ENCODE results near the gene PACC1.

DNA sequence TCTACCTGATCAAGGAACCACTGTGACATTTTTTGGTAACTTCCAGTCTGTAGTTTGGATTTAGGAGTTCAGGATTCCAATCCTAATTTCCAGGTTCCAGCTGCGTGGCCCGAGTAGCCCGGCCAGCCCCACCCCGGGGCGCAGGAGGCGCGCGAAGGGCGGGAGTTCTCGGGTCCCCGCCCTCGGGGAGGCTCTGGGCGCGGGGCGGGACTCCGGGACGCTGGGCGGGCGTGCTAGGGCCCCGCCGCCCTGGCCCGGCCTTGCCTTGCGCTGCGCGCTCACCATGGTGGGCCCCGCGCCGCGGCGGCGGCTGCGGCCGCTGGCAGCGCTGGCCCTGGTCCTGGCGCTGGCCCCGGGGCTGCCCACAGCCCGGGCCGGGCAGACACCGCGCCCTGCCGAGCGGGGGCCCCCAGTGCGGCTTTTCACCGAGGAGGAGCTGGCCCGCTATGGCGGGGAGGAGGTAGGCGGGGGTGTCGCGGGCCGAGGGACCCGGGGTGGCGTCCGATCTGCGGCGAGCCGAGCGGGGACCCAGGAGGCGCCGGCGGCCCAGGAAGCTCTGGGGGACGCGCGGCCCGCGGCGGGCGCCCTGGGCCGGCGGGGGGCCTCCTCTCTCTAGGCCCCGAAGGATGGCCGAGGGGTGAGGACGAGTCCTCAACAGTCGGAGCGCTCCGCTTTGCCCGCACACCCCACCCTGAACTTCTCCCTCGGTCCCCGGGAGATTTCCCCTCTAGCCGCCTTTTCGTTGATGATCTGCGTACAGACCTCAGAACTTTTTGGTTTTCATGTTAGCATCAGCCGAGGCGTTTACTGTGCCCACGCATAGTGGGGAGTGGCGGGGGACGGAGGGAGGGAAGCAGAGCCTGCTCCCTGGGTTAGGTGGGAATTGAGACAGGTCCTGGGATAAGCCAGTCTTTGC is 18.2 kb upstream of the PACC1 start, which contains the start of gene NENF:
- TF ChIP-seq, protein P1, sequence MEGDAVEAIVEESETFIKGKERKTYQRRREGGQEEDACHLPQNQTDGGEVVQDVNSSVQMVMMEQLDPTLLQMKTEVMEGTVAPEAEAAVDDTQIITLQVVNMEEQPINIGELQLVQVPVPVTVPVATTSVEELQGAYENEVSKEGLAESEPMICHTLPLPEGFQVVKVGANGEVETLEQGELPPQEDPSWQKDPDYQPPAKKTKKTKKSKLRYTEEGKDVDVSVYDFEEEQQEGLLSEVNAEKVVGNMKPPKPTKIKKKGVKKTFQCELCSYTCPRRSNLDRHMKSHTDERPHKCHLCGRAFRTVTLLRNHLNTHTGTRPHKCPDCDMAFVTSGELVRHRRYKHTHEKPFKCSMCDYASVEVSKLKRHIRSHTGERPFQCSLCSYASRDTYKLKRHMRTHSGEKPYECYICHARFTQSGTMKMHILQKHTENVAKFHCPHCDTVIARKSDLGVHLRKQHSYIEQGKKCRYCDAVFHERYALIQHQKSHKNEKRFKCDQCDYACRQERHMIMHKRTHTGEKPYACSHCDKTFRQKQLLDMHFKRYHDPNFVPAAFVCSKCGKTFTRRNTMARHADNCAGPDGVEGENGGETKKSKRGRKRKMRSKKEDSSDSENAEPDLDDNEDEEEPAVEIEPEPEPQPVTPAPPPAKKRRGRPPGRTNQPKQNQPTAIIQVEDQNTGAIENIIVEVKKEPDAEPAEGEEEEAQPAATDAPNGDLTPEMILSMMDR (IDR thresholded peaks at IDR 0.05), result peak in 1 of 5 experiments; percentile 10
- TF ChIP-seq EP300 (IDR thresholded peaks at IDR 0.05), result peak in 1 of 2 donors; percentile 65
